ENCODE results near the gene PROZ.
A peak's percentile ranks its signal among the peaks of the same experiment; 100 is the strongest.

The PROZ gene

DNA sequence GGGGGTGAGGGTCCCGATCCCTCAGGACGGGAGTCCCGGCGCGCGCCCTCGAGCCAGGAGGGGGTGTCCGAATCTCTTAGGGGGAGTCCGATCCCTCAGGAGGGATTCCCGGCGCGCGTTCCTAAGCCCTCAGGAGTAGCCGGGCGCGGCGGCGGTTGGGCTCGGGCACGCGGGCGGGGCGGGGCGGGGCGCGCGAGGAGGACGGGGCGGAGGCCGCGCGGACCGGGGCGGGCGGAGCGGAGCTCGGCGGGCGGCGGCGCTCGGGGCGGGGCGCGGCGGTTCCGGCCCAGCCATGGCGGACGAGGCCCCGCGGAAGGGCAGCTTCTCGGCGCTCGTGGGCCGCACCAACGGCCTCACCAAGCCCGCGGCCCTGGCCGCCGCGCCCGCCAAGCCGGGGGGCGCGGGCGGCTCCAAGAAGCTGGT lies 50.9 kb downstream of the PROZ start, which contains the start of gene CUL4A:
TSS of gene CUL4A (plus strand) at position 278 of the 423 bp plus-strand sequence. CDS start at position 293, 15 bp downstream.
- DNase-seq = no peak

DNA sequence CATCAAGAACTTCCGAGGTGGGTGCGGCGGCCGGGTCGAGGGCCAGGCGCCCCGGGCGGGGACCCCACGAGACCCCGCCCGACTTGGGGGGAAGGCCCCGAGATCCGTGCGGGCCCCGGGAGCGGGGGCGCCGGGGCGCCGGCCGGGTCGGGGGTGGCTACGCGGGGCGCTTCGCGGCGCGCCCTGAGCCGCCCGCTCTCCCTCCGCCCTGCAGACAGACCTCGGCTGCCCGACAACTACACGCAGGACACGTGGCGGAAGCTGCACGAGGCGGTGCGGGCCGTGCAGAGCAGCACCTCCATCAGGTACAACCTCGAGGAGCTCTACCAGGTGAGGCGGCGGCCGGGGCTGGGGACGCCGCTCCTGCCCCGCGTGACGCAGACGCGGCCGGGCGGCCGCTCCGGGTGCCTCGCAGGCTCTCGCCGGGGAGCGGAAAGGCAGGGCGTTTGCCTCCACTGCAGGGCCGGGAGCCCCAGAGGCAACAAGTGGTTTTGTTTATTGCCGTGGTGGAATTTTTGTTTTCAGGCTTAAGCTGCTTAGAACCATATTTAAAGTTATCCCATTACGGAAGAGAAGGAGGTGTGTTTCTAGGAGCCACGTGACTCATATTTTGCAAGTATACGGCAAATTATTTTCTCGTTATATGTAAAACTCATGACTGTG lies 51.4 kb downstream of the PROZ start:
- DNase-seq = no peak

- DNase-seq = no peak
Observed at GRCh38 chr13:113210833-113211232, 52.4 kb downstream of the PROZ start.

GRCh38 chr13:113211774-113212173 lies 53.3 kb downstream of the PROZ start:
- DNase-seq = no peak

DNA sequence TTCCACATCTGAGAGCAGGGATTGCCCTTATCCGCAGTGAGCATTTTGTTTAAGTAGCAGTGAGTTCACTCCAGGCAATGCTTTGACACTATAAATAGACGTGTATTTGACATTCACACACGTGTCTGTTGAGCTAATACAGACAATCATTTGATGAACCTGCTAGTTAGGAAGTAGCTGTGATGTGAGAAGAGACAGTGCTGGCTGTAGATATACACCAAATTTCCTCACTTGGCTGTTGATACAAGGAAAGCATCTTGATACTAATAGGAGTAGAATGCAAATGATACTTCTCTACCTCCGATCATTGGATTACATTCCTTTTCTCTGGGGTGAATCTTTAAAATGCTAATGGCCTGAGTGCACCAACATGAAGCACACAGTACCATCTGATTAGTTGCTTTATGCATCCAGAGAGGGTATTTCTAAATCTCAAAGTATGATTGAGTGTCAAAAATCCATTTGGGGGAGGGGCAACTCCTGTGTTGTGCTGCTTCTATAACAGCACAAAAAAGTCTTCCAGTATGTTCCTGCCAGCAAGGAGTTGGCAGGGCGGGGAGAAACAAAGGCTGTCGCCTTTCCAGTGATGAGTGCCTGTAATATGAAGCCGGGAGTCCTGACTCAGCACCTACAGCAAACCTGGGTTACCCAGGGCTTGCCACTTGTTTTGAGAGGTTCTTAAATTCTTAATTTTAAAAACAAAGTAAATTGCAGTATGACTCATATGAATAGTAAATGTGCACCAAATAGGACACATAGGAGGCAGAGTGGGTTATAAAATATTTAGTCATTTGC lies 58.0 kb downstream of the PROZ start:
- DNase-seq = peak; percentile 24

DNA sequence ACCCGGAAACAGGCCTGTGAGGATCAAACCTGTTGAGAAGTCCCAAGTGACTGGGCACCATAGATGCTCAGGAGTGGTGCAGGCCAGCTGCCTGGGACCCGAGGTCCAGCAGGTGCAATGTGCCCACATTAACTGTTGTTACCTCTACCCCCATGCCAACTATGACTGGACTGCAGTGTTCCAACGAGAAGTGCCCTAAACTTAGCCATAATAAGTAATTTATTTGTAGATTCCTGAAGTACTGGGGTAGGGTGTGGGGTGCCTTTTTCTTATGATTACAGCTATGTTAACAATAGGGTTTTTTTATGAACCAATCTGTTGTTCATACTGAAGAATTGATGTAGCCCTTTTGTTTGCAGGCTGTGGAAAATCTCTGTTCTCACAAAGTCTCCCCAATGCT lies 60.1 kb downstream of the PROZ start:
- DNase-seq = no peak

DNA sequence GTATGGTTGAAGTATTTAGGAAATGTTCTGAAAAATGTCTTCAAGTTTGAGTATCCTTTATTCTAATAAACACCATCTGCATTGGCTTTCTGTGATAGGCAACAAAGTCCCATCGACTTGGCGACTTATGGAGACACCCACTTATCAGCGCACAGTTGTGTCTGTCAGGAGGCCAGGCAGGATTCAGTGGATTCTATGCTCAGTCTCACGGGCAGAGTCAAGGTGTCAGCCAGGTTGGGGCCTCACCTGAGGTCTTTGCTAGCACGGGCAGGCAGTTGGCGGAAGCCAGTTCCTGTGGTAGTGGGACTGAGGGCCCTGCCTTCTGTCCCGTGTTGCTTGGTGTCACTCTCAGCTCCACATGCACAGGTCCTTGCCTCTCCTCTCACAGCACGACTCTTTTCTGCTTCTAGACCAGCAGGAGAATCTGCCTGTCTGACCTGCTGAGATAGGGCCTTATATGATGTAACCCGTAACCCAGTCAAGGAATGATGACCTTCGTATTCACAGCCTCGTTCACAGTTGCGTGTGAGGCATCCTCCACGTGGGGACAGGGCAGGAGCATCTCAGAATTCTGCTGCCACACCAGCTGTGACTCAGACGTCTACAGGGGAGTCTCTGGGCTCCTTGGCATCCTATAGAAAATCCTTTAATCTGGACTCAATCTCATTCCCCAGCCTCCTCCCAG lies 61.0 kb downstream of the PROZ start:
- DNase-seq = no peak

DNA sequence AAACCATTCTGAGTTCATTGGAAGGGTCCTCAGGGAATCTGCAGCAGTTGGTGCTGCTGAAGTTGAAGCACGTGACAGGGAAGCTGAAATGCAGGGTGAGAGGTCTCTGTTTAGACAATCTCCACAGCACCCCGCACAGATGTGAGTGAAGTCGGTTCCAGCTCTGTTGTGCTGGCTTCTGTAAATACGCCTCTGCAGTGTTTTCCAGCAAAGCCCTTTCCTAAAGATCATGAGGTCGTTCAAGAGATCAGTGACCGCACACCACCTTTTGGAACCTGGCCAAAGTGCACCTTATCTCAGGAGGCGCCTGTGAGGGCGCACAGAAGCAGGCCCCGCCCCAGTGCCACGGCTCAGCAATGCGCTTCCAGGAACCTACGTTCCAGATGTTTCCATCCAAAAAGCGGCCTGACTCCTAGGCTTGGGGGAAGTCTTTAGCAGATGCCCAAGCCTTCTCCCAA lies 61.7 kb downstream of the PROZ start:
- no peak for DNase-seq

DNA sequence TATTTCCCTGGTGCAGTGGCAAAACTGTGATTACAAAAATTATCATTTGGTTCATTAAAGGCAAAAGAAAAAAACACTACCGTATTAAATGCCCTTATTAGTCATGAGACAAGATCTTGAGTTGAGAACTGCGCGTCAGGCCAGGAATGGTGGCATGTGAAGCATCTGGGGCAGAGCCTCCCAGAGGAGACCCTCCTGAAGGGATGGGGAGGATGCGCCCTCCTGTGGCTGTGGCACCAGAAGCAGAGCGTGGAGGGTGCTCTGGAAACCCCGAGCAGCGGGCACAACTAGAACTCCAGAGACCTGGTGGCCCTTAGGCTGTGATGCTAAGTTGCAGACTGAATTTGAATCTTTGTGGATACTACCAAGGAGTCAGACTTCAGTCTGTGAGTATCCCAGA lies 62.4 kb downstream of the PROZ start:
- DNase-seq = no peak
